Left lung (tissue), 10 donors: Measurements from ENCODE around the gene ANO1. TPM values are rescaled to one million over a fixed set of nuclear protein-coding genes. Genes with fewer than 3 reads are reported as not detected.

Experiments used
- ATAC-seq: fragments of 200-7000 bp; cut with Tn5 transposase; one replicate; pipeline ENCODE4 v1.9.1; 2020; ENCODE audit warnings: moderate library complexity
- DNase-seq, 4 donors: peaks; one replicate each; pipeline ENCODE4 v3.0.0-alpha.2; 2013 to 2020
- H3K27ac ChIP-seq, 2 donors: fragments of 200-600 bp; sonication (generic) in 1 of 2; one replicate each; pipeline versions ENCODE4 v1.5.0 to v1.8.0; 2020 to 2021
- H3K27me3 ChIP-seq, 2 donors: fragments of 200-600 bp; sonication (generic) in 1 of 2; one replicate each; pipeline versions ENCODE4 v1.5.0 to v1.8.0; 2020 to 2021
- H3K36me3 ChIP-seq, 2 donors: fragments of 200-600 bp; sonication (generic) in 1 of 2; one replicate each; pipeline versions ENCODE4 v1.5.0 to v1.8.0; 2020 to 2021
- H3K4me1 ChIP-seq, 2 donors: fragments of 200-600 bp; one replicate each; pipeline ENCODE4 v1.8.0; 2021
- H3K4me3 ChIP-seq, 2 donors: fragments of 200-600 bp; sonication (generic) in 1 of 2; one replicate each; pipeline versions ENCODE4 v1.5.0 to v1.8.0; 2020 to 2021; ENCODE audit warnings: mild to moderate bottlenecking in 1 of 2
- H3K9me3 ChIP-seq, 2 donors: fragments of 200-600 bp; sonication (generic) in 1 of 2; one replicate each; pipeline versions ENCODE4 v1.5.0 to v1.8.0; 2020 to 2021
- CTCF ChIP-seq, 2 donors: fragments of 200-600 bp; sonication (generic) in 1 of 2; IDR thresholded peaks; one replicate each; pipeline versions ENCODE4 v1.5.0 to v1.8.0; 2021; ENCODE audit warnings: antibody characterized with exemption in 2 of 2
- intact Hi-C, 2 donors: fragments of 100-400 bp; cut with DNase I; formaldehyde crosslinking; loops; one replicate each; pipeline versions ENCODE4 v1.11.2 to v1.14.2; 2022
- polyA plus RNA-seq, 6 donors: library from polyadenylated mRNA; unstranded; fragments of 120-200 nt; gene quantifications; one replicate each; pipeline ENCODE4 v1.2.1, GENCODE V29; 2013; ENCODE audit not compliant: insufficient read length in 6 of 6
- total RNA-seq, 2 donors: library from RNA; stranded (reverse); fragmentation: NEBNext Ultra II Directional; extraction: Animal tissue kit (Norgen Biotek cat#: 25700); gene quantifications; one replicate each; pipeline ENCODE4 v1.2.1, GENCODE V29; 2021
- donor health status: DM: no; HTN: yes; CAD: no.
- donor health status: DM: no; HTN: no; CAD: no.

The ANO1 gene
- total and polyA plus RNA-seq, 8 donors: 4.9 to 13.2 (median 7.0) TPM

- Histone ChIP-seq H3K9me3 (peaks cover 0 to 2% of the 10 kb centered on the region in 2 donors), H3K4me1 (no peaks in the 10 kb centered on the region), H3K36me3 (no peaks in the 10 kb centered on the region), H3K27me3 (peaks cover 0 to 24% of the 10 kb centered on the region in 2 donors), H3K4me3 (no peak overlapping the region), H3K27ac (no peak overlapping the region)
- intact Hi-C loops: no loop called here
- TF ChIP-seq CTCF (IDR thresholded peaks at IDR 0.05): no peak
- ATAC-seq (no peak), DNase-seq (no peak)
These were observed 27.9 kb upstream of the ANO1 start for GRCh38 chr11:70050243-70050642.

- H3K27ac ChIP-seq: no peak overlapping the region
- peaks cover 0 to 16% of the 10 kb centered on the region in 2 donors for H3K27me3 ChIP-seq
- H3K4me3 ChIP-seq: no peak overlapping the region
- no peak for DNase-seq
- intact Hi-C loops: no loop called here
- ATAC-seq: no peak
- no peaks in the 10 kb centered on the region for H3K4me1 ChIP-seq
- no peak for TF ChIP-seq CTCF (IDR thresholded peaks at IDR 0.05)
- peaks cover 0 to 9% of the 10 kb centered on the region in 2 donors for H3K9me3 ChIP-seq
- H3K36me3 ChIP-seq: no peaks in the 10 kb centered on the region
These were observed 24.1 kb upstream of the ANO1 start for GRCh38 chr11:70054004-70054403.

- peaks cover 0 to 9% of the 10 kb centered on the region in 2 donors for H3K9me3 ChIP-seq
- no peak overlapping the region for H3K27ac ChIP-seq
- ATAC-seq: no peak
- no peak for TF ChIP-seq CTCF (IDR thresholded peaks at IDR 0.05)
- intact Hi-C loops: no loop called here
- no peaks in the 10 kb centered on the region for H3K36me3 ChIP-seq
- no peak overlapping the region for H3K4me3 ChIP-seq
- H3K27me3 ChIP-seq: peaks cover 0 to 4% of the 10 kb centered on the region in 2 donors
- no peak for DNase-seq
- H3K4me1 ChIP-seq: no peaks in the 10 kb centered on the region
These were observed 22.7 kb upstream of the ANO1 start for GRCh38 chr11:70055444-70055843.

- DNase-seq: no peak
- intact Hi-C loops: no loop called here
These were observed 21.0 kb upstream of the ANO1 start for GRCh38 chr11:70057080-70057479.

GRCh38 chr11:70059971-70060370 is 18.1 kb upstream of the ANO1 start:
- Histone ChIP-seq H3K36me3 (no peaks in the 10 kb centered on the region), H3K4me1 (no peaks in the 10 kb centered on the region), H3K9me3 (peaks cover 0 to 9% of the 10 kb centered on the region in 2 donors), H3K4me3 (no peak overlapping the region), H3K27me3 (peaks cover 0 to 14% of the 10 kb centered on the region in 2 donors), H3K27ac (no peak overlapping the region)
- no peak for ATAC-seq
- DNase-seq: no peak
- TF ChIP-seq CTCF (IDR thresholded peaks at IDR 0.05): no peak
- intact Hi-C loops: no loop called here

More at GRCh38 chr11:70057080-70057479, 21.0 kb upstream of the ANO1 start:
- Histone ChIP-seq H3K4me3 (no peak overlapping the region), H3K27me3 (no peaks in the 10 kb centered on the region), H3K27ac (no peak overlapping the region), H3K9me3 (peaks cover 0 to 9% of the 10 kb centered on the region in 2 donors), H3K36me3 (no peaks in the 10 kb centered on the region), H3K4me1 (no peaks in the 10 kb centered on the region)
- no peak for TF ChIP-seq CTCF (IDR thresholded peaks at IDR 0.05)
- ATAC-seq: no peak
